Stimulated activated effector memory CD8-positive, alpha-beta T cell treated with anti-CD3 and anti-CD28 coated beads, Interleukin-12 subunit alpha, Interleukin-12 subunit beta, amount 100 ng/mL, for 72 hours (primary cell): ENCODE data around the gene RBM19.

ENCODE experiments used
- ATAC-seq: fragments of 150-1000 bp; cut with Tn5 transposase; 2 replicates; pipeline ENCODE4 v1.10.0; 2021
- DNase-seq, 2 donors: peaks; one replicate each; pipeline ENCODE4 v3.0.0; 2021 to 2022; ENCODE audit warnings: low spot score in 2 of 2
- H3K27ac Mint-ChIP-seq: one replicate; pipeline ENCODE4 v1.8.0; 2022; ENCODE audit warnings: mild to moderate bottlenecking, mixed read lengths
- H3K36me3 Mint-ChIP-seq: one replicate; pipeline ENCODE4 v1.8.0; 2022; ENCODE audit warnings: mild to moderate bottlenecking, mixed read lengths
- H3K4me1 Mint-ChIP-seq: one replicate; pipeline ENCODE4 v1.8.0; 2022; ENCODE audit warnings: mixed read lengths
- H3K4me3 Mint-ChIP-seq: one replicate; pipeline ENCODE4 v1.8.0; 2022; ENCODE audit warnings: mild to moderate bottlenecking, mixed read lengths
- H3K9me3 Mint-ChIP-seq: one replicate; pipeline ENCODE4 v1.8.0; 2022; ENCODE audit warnings: mixed read lengths

The RBM19 gene

GRCh38 chr12:113844495-113845210, 121.5 kb downstream of the RBM19 start:
- no peak overlapping the region for H3K27ac Mint-ChIP-seq
- no peaks in the 10 kb centered on the region for H3K9me3 Mint-ChIP-seq
- ATAC-seq (no peak), DNase-seq (no peak)
- H3K4me3 Mint-ChIP-seq: no peak overlapping the region
- peaks cover 36% of the 10 kb centered on the region for H3K36me3 Mint-ChIP-seq
- peaks cover 5% of the 10 kb centered on the region for H3K4me1 Mint-ChIP-seq

DNA sequence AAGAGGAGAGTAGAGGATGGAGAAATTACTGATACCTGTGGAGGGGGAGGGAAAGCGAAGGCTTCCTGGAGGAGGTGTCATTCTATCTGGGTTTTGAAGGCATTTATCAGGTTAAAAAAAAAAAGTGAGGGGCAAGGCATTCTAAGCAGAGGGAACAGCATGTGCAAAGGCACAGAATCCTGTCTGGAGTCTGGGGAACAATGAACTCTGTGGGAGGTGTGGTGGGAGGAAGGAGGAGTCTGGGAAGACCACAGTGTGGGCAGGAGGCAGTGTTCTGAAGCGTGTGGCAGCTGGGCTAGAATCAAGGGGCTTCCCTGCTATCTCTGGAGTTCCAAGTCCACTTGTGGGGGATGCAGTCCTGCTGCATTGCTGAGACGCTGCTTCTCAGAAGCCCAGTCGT, 123.4 kb downstream of the RBM19 start:
- H3K9me3 Mint-ChIP-seq: no peaks in the 10 kb centered on the region
- no peak for DNase-seq
- peaks cover 5% of the 10 kb centered on the region for H3K4me1 Mint-ChIP-seq
- ATAC-seq: no peak
- no peak overlapping the region for H3K27ac Mint-ChIP-seq
- H3K4me3 Mint-ChIP-seq: no peak overlapping the region
- peaks cover 28% of the 10 kb centered on the region for H3K36me3 Mint-ChIP-seq

- no peaks in the 10 kb centered on the region for H3K9me3 Mint-ChIP-seq
- ATAC-seq: no peak
- no peak overlapping the region for H3K27ac Mint-ChIP-seq
- peaks cover 26% of the 10 kb centered on the region for H3K36me3 Mint-ChIP-seq
- no peak for DNase-seq
- H3K4me3 Mint-ChIP-seq: no peak overlapping the region
- peaks cover 5% of the 10 kb centered on the region for H3K4me1 Mint-ChIP-seq
Observed at GRCh38 chr12:113841786-113842185, 124.3 kb downstream of the RBM19 start.

- DNase-seq (no peak), ATAC-seq (no peak)
- Mint-ChIP-seq H3K4me1 (peaks cover 5% of the 10 kb centered on the region), H3K27ac (peak overlapping the region; percentile 88), H3K36me3 (peaks cover 26% of the 10 kb centered on the region), H3K4me3 (no peak overlapping the region), H3K9me3 (no peaks in the 10 kb centered on the region)
Observed at GRCh38 chr12:113840401-113841042, 125.6 kb downstream of the RBM19 start.

DNA sequence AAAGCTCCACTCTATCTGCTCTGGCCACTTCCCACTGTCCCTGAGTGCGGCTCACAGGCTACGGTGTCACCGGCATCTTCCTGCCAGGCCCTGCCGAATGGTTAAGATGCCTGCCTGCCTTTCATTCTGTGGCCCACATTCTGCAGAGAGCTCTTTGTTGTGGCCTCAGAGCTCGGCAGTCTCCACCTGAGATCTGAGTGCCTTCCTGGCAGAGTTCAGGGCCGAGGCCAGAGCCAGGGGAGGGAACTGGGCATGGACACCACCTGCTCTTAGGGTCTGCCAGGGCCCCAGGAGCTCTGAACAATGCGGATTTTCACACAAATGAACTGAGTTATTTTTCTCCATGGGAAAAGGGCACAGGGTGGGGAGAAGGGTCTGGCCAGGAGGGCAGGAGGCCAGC, 127.2 kb downstream of the RBM19 start:
- H3K9me3 Mint-ChIP-seq: no peaks in the 10 kb centered on the region
- ATAC-seq (no peak), DNase-seq (no peak)
- peak overlapping the region; percentile 56 for H3K27ac Mint-ChIP-seq
- H3K4me1 Mint-ChIP-seq: peaks cover 4% of the 10 kb centered on the region
- H3K36me3 Mint-ChIP-seq: peaks cover 22% of the 10 kb centered on the region
- no peak overlapping the region for H3K4me3 Mint-ChIP-seq

DNA sequence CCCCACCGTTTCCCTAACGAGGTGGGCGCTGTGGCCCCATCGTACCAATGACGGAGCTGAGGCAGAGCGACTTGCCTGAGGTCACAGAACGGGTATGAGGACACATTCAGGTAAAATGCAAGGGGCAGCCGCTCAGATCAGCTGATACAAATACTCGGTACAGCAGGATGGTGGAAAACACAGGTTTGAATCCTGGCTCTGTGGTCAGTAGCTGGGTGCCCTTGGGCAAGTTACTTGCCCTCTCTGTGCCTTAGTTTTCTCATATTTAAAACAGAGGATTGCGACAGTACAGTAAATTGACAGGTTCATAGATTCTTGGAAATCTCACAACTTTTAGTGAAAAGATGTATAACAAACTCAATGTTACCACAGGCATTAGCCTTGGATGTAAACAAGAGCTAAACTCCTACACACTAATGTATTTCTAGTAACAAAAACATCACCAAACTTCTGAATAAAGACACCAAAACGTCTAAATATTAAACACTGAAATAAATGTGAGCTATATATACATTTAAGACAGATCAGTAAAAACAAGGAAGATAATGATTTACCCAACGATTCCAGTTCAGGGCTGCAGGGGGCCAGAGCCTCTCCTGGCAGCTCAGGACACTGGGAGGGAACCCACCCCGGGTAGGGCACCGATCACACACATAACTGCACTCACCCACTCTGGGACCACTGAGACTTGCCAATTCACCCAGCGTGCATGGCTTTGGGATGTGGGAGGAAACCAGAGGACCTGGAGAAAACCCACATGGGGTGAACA, 128.4 kb downstream of the RBM19 start:
- no peaks in the 10 kb centered on the region for H3K9me3 Mint-ChIP-seq
- H3K4me1 Mint-ChIP-seq: peaks cover 6% of the 10 kb centered on the region
- H3K36me3 Mint-ChIP-seq: peaks cover 11% of the 10 kb centered on the region
- no peak overlapping the region for H3K4me3 Mint-ChIP-seq
- no peak overlapping the region for H3K27ac Mint-ChIP-seq
- ATAC-seq (no peak), DNase-seq (no peak)

DNA sequence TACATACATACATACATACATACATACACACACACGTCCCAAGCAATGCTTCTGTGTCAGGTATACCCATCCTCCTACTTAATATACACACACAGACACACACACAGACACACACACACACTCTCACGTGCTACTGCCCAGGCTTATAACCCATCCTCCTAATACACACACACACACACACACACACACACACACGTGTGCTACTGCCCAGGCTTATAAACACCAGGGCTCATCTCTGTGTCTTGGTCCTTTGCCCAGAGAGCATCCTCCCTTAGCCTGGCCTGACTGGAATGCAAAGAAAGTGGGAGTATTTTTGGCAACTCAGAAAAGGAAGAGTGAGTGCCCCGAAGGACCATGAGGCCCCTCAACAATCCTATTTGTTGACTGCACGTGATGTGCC, 129.0 kb downstream of the RBM19 start:
- no peak overlapping the region for H3K4me3 Mint-ChIP-seq
- H3K4me1 Mint-ChIP-seq: peaks cover 6% of the 10 kb centered on the region
- peaks cover 6% of the 10 kb centered on the region for H3K36me3 Mint-ChIP-seq
- no peak for ATAC-seq
- no peaks in the 10 kb centered on the region for H3K9me3 Mint-ChIP-seq
- no peak overlapping the region for H3K27ac Mint-ChIP-seq
- no peak for DNase-seq

DNA sequence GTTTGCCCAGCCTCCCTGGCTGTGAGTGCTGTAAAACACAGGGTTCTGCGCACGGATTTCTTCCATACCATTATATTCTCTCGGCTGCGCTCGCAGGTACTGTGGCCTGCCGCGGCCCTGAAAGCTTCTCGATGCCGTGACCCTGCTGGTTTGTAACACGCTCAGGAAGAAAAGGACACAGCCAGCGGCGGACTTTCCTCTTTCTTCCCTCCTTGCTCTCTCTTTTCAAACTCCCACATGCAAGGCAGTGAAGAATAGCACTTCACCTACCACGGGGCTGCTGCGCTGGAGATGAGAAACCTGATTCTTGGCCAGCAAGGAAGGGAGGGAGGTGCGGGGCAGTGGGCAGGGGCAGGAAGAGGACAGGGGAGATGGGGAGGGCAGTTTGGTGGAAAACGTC, 130.2 kb downstream of the RBM19 start:
- ATAC-seq: no peak
- DNase-seq: no peak
- no peaks in the 10 kb centered on the region for H3K9me3 Mint-ChIP-seq
- H3K36me3 Mint-ChIP-seq: peaks cover 6% of the 10 kb centered on the region
- H3K27ac Mint-ChIP-seq: no peak overlapping the region
- H3K4me3 Mint-ChIP-seq: no peak overlapping the region
- H3K4me1 Mint-ChIP-seq: peaks cover 6% of the 10 kb centered on the region

DNA sequence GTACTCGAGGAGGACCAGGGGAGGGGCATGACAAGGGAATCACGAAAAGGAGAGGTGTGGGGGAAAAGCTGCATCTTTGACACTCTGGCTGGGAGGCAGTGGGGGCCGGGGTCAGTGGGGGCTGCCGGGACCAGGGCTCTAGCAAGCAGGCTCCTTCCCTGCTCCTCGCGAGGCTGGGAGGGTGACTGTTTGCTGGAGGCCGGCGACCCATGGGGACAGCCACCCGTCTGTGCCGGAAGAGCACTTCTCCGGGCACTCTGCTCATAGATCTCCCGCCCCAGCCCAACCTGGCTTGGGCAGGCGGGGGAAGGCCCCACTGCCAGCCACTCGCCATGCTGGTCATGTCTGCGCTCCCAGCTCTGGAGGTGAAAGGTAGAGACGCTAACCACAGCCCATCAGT, 130.7 kb downstream of the RBM19 start:
- ATAC-seq: no peak
- H3K27ac Mint-ChIP-seq: peak overlapping the region; percentile 23
- peaks cover 6% of the 10 kb centered on the region for H3K4me1 Mint-ChIP-seq
- peaks cover 6% of the 10 kb centered on the region for H3K36me3 Mint-ChIP-seq
- no peak overlapping the region for H3K4me3 Mint-ChIP-seq
- no peaks in the 10 kb centered on the region for H3K9me3 Mint-ChIP-seq
- no peak for DNase-seq

- H3K36me3 Mint-ChIP-seq: no peaks in the 10 kb centered on the region
- no peak overlapping the region for H3K27ac Mint-ChIP-seq
- H3K4me1 Mint-ChIP-seq: peaks cover 6% of the 10 kb centered on the region
- H3K9me3 Mint-ChIP-seq: no peaks in the 10 kb centered on the region
- H3K4me3 Mint-ChIP-seq: no peak overlapping the region
- ATAC-seq (no peak), DNase-seq (no peak)
Observed at GRCh38 chr12:113833422-113833821, 132.7 kb downstream of the RBM19 start.

GRCh38 chr12:113831476-113831875, 134.6 kb downstream of the RBM19 start:
- DNase-seq (no peak), ATAC-seq (no peak)
- Mint-ChIP-seq H3K36me3 (no peaks in the 10 kb centered on the region), H3K4me3 (no peak overlapping the region), H3K4me1 (peaks cover 6% of the 10 kb centered on the region), H3K27ac (peak overlapping the region; percentile 44), H3K9me3 (no peaks in the 10 kb centered on the region)

- DNase-seq: no peak
- Mint-ChIP-seq H3K4me1 (peaks cover 6% of the 10 kb centered on the region), H3K4me3 (no peak overlapping the region), H3K36me3 (no peaks in the 10 kb centered on the region), H3K9me3 (no peaks in the 10 kb centered on the region), H3K27ac (peak overlapping the region; percentile 44)
- ATAC-seq: no peak
Observed at GRCh38 chr12:113831016-113831415, 135.1 kb downstream of the RBM19 start.

DNA sequence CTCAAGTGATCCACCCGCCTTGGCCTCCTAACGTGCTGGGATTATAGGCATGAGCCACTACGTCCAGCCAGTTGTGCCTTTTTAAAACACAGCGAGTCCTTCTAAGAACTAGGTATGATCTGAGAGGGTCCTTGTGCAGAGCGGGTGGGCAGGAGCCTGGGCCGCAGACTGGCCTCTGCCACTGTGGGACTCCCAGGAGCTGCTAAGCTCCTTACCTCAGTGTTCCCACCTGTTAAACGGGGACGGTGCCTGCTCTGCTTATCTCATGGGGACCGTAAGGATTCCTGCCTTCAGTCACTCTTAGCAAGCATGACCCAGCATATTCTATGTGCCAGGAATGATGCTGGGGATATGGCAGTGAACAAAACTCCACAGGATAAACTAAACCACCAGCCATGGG, 136.9 kb downstream of the RBM19 start:
- no peaks in the 10 kb centered on the region for H3K9me3 Mint-ChIP-seq
- ATAC-seq (no peak), DNase-seq (no peak)
- H3K4me1 Mint-ChIP-seq: peaks cover 6% of the 10 kb centered on the region
- no peak overlapping the region for H3K4me3 Mint-ChIP-seq
- H3K27ac Mint-ChIP-seq: no peak overlapping the region
- no peaks in the 10 kb centered on the region for H3K36me3 Mint-ChIP-seq

DNA sequence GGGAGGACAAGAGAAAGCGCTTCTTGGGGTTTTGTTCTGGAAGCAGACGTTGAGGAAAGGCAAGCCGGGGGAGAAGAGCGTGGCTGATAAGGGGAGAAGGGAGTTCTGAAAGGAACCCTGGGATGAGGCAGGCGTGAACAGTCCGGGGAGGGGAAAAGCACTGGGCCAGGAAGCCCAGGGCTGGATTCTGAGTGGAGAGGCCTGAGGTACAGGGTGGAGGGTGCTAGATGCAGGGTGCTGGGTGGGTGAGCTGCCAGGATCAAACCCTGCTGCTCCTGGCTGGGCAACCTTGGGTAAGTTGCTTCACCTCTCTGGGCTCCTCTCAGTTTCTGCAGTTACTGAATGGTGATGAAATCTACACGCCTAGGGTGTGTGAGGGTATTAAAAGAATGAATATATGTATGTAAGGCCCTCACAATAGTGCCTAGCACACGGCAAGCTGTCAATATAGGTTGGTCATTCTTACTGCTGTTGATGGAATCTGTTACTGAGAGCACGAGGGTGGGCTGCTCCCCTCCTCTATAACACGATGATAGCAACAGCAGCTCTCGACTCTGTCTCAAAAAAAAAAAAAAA, 138.5 kb downstream of the RBM19 start:
- DNase-seq (no peak), ATAC-seq (no peak)
- Mint-ChIP-seq H3K36me3 (peaks cover 5% of the 10 kb centered on the region), H3K4me3 (no peak overlapping the region), H3K4me1 (no peaks in the 10 kb centered on the region), H3K27ac (no peak overlapping the region), H3K9me3 (no peaks in the 10 kb centered on the region)

- H3K9me3 Mint-ChIP-seq: no peaks in the 10 kb centered on the region
- no peak overlapping the region for H3K4me3 Mint-ChIP-seq
- peak overlapping the region; percentile 59 for H3K27ac Mint-ChIP-seq
- peaks cover 5% of the 10 kb centered on the region for H3K36me3 Mint-ChIP-seq
- no peaks in the 10 kb centered on the region for H3K4me1 Mint-ChIP-seq
- ATAC-seq (no peak), DNase-seq (no peak)
Observed at GRCh38 chr12:113826805-113827538, 139.2 kb downstream of the RBM19 start.
